Neural progenitor cell (in vitro differentiated cells): ENCODE results near the gene PRRT4. TPM values are rescaled to one million over a fixed set of nuclear protein-coding genes. Genes with fewer than 3 reads are reported as not detected.

Experiments used
- DNase-seq: peaks from one replicate; pipeline ENCODE4 v3.0.0-alpha.2; 2016; ENCODE audit warnings: low spot score
- H2AFZ ChIP-seq: fragments of 200-600 bp; sonication (generic); replicated peaks from 2 replicates; pipeline ENCODE4 v1.6.1; 2016; ENCODE audit warnings: antibody characterized with exemption
- H3F3A ChIP-seq: fragments of 200-600 bp; sonication (generic); 2 replicates; pipeline ENCODE4 v1.6.1; 2016; ENCODE audit warnings: antibody characterized with exemption, low read depth
- H3K27ac ChIP-seq: fragments of 200-600 bp; sonication (generic); 2 replicates; pipeline ENCODE4 v1.5.1; 2016; ENCODE audit warnings: mild to moderate bottlenecking
- H3K27me3 ChIP-seq: fragments of 200-600 bp; sonication (generic); 2 replicates; pipeline ENCODE4 v1.6.1; 2016; ENCODE audit warnings: mild to moderate bottlenecking, moderate library complexity
- H3K36me3 ChIP-seq: fragments of 200-600 bp; sonication (generic); 2 replicates; pipeline ENCODE4 v1.5.1; 2016
- H3K4me1 ChIP-seq: fragments of 200-600 bp; sonication (generic); 2 replicates; pipeline ENCODE4 v1.6.1; 2016; ENCODE audit warnings: mixed run types
- H3K4me2 ChIP-seq: fragments of 200-600 bp; sonication (generic); 2 replicates; pipeline ENCODE4 v1.6.1; 2016
- H3K4me3 ChIP-seq: fragments of 200-600 bp; sonication (generic); 2 replicates; pipeline ENCODE4 v1.5.1; 2016
- H3K79me2 ChIP-seq: fragments of 200-600 bp; sonication (generic); 2 replicates; pipeline ENCODE4 v1.6.1; 2016; ENCODE audit warnings: low read depth
- H3K9ac ChIP-seq: fragments of 200-600 bp; sonication (generic); 2 replicates; pipeline ENCODE4 v1.6.1; 2016
- H3K9me3 ChIP-seq: fragments of 200-600 bp; sonication (generic); 2 replicates; pipeline ENCODE4 v1.5.1; 2016; ENCODE audit warnings: low read depth
- H4K20me1 ChIP-seq: fragments of 200-600 bp; sonication (generic); 2 replicates; pipeline ENCODE4 v1.6.1; 2016; ENCODE audit warnings: low read depth
- H3K27ac Mint-ChIP-seq: 3 replicates; pipeline ENCODE4 v1.8.0; 2021; ENCODE audit warnings: mixed read lengths
- H3K27me3 Mint-ChIP-seq: 2 replicates; pipeline ENCODE4 v1.8.0; 2022; ENCODE audit warnings: low read depth, mild to moderate bottlenecking, inconsistent platforms, moderate library complexity, mixed read lengths; ENCODE audit not compliant: insufficient read depth
- H3K36me3 Mint-ChIP-seq: 3 replicates; pipeline ENCODE4 v1.8.0; 2021; ENCODE audit warnings: mixed read lengths
- H3K4me1 Mint-ChIP-seq: 3 replicates; pipeline ENCODE4 v1.8.0; 2021; ENCODE audit warnings: mixed read lengths
- H3K4me3 Mint-ChIP-seq: 3 replicates; pipeline ENCODE4 v1.8.0; 2021; ENCODE audit warnings: mild to moderate bottlenecking, moderate library complexity, mixed read lengths
- H3K9me3 Mint-ChIP-seq: 3 replicates; pipeline ENCODE4 v1.8.0; 2020; ENCODE audit warnings: mixed read lengths
- EZH2 ChIP-seq: fragments of 200-600 bp; sonication (generic); IDR thresholded peaks from 2 replicates; pipeline ENCODE4 v1.6.1; 2017; ENCODE audit warnings: antibody characterized with exemption, mild to moderate bottlenecking, moderate library complexity
- EZH2phosphoT487 ChIP-seq: fragments of 200-600 bp; sonication (generic); IDR thresholded peaks from 2 replicates; pipeline ENCODE4 v1.6.1; 2017; ENCODE audit warnings: antibody characterized with exemption
- small RNA-seq: library from RNA; depleted of rRNA; stranded (forward); fragments of <200 nt; gene quantifications from one replicate; pipeline ENCODE3, GENCODE V24; 2015
- total RNA-seq: library from RNA; depleted of rRNA; stranded (reverse); fragments of >200 nt; gene quantifications from 2 replicates; pipeline ENCODE4 v1.2.3, GENCODE V29; 2015; ENCODE audit warnings: low replicate concordance
- TF ChIP-seq, protein P1 (sequence below): fragments of 200-600 bp; sonication (generic); IDR thresholded peaks from 2 replicates; pipeline ENCODE4 v1.5.1; 2017; ENCODE audit warnings: antibody characterized with exemption, mild to moderate bottlenecking

PRRT4 gene
- total RNA-seq, 1 donor from 2014 or later: not detected

GRCh38 chr7:128302139-128302538 lies 59.4 kb downstream of the PRRT4 start:
- H3K4me2 ChIP-seq: no peak overlapping the region
- H3K27me3 ChIP-seq: no peaks in the 10 kb centered on the region
- no peaks in the 10 kb centered on the region for H3K79me2 ChIP-seq
- no peaks in the 10 kb centered on the region for H3K36me3 ChIP-seq
- H2AFZ ChIP-seq: no peak overlapping the region
- no peak overlapping the region for H3K27ac ChIP-seq
- no peak overlapping the region for H3K9ac ChIP-seq
- Mint-ChIP-seq H3K4me1 (peaks cover 8% of the 10 kb centered on the region), H3K9me3 (no peaks in the 10 kb centered on the region), H3K4me3 (no peak overlapping the region), H3K36me3 (peaks cover 18% of the 10 kb centered on the region), H3K27me3 (peaks cover 3% of the 10 kb centered on the region), H3K27ac (no peak overlapping the region)
- no peak for DNase-seq
- TF ChIP-seq EZH2phosphoT487: no peak
- TF ChIP-seq, protein P1, sequence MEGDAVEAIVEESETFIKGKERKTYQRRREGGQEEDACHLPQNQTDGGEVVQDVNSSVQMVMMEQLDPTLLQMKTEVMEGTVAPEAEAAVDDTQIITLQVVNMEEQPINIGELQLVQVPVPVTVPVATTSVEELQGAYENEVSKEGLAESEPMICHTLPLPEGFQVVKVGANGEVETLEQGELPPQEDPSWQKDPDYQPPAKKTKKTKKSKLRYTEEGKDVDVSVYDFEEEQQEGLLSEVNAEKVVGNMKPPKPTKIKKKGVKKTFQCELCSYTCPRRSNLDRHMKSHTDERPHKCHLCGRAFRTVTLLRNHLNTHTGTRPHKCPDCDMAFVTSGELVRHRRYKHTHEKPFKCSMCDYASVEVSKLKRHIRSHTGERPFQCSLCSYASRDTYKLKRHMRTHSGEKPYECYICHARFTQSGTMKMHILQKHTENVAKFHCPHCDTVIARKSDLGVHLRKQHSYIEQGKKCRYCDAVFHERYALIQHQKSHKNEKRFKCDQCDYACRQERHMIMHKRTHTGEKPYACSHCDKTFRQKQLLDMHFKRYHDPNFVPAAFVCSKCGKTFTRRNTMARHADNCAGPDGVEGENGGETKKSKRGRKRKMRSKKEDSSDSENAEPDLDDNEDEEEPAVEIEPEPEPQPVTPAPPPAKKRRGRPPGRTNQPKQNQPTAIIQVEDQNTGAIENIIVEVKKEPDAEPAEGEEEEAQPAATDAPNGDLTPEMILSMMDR: no peak
- no peak for TF ChIP-seq EZH2
- peaks cover 8% of the 10 kb centered on the region for H3F3A ChIP-seq
- H3K4me3 ChIP-seq: no peak overlapping the region
- H3K9me3 ChIP-seq: no peaks in the 10 kb centered on the region
- H4K20me1 ChIP-seq: no peaks in the 10 kb centered on the region
- H3K4me1 ChIP-seq: peaks cover 12% of the 10 kb centered on the region

Small RNAs within 50 kb of the gene (small RNA-seq; reads per million reads assigned to genes)
- not detected for gene RNU7-27P

Other genes starting within 250 kb of the PRRT4 start
- gene LEP, start 120.4 kb downstream of the PRRT4 start, total RNA-seq: not detected in 2 replicates
- gene RBM28, start 17.8 kb downstream of the PRRT4 start, total RNA-seq: 33.4 and 33.5 TPM in 2 replicates
- gene IMPDH1, start 48.3 kb upstream of the PRRT4 start, total RNA-seq: 17.0 and 30.8 TPM in 2 replicates
- gene HILPDA, start 94.2 kb upstream of the PRRT4 start, total RNA-seq: 53.9 and 70.1 TPM in 2 replicates
- 43.1 and 50.1 TPM in 2 replicates for gene METTL2B, start 115.1 kb upstream of the PRRT4 start, total RNA-seq